Gastrocnemius medialis (tissue), 4 donors: ENCODE measurements around the gene NFIC. TPM values are rescaled to one million over a fixed set of nuclear protein-coding genes. Genes with fewer than 3 reads are reported as not detected.

Source experiments
- ATAC-seq, 2 donors: fragments of 150-250 bp; one replicate each; pipeline ENCODE4 v1.9.1; 2016
- DNase-seq, 2 donors: peaks; one replicate each; pipeline ENCODE4 v3.0.0-alpha.2; 2019
- H3K27ac ChIP-seq, 4 donors: fragments of 200-600 bp; sonication (generic); 1 replicate in 1 of 4; 2 replicates in 3 of 4; pipeline ENCODE4 v1.5.1; 2016 to 2018; ENCODE audit warnings: mild to moderate bottlenecking in 2 of 4, moderate library complexity in 1 of 4
- H3K27me3 ChIP-seq, 3 donors: fragments of 200-600 bp; sonication (generic) in 2 of 3; 1 replicate in 1 of 3; 2 replicates in 2 of 3; pipeline versions ENCODE4 v1.5.1 to v1.6.0; 2016 to 2019; ENCODE audit warnings: mild to moderate bottlenecking in 1 of 3, moderate library complexity in 1 of 3
- H3K36me3 ChIP-seq, 2 donors: fragments of 200-600 bp; sonication (generic) in 1 of 2; one replicate each; pipeline ENCODE4 v1.5.1; 2017 to 2018
- H3K4me1 ChIP-seq, 2 donors: fragments of 200-600 bp; sonication (generic) in 1 of 2; one replicate each; pipeline ENCODE4 v1.5.1; 2016 to 2017; ENCODE audit warnings: mild to moderate bottlenecking in 2 of 2
- H3K4me3 ChIP-seq, 4 donors: fragments of 200-600 bp; sonication (generic) in 3 of 4; 1 replicate in 1 of 4; 2 replicates in 3 of 4; pipeline ENCODE4 v1.5.1; 2016 to 2019; ENCODE audit warnings: mild to moderate bottlenecking in 2 of 4
- H3K9me3 ChIP-seq, 3 donors: fragments of 200-600 bp; sonication (generic) in 2 of 3; 1 replicate in 1 of 3; 2 replicates in 2 of 3; pipeline ENCODE4 v1.5.1; 2016 to 2019
- POLR2A ChIP-seq, 2 donors: fragments of 450-650 bp; IDR thresholded peaks; one replicate each; pipeline ENCODE4 v1.6.1; 2017; ENCODE audit warnings: antibody characterized with exemption in 2 of 2, mild to moderate bottlenecking in 2 of 2, moderate library complexity in 2 of 2
- in situ Hi-C, 4 donors: fragments of 200-750 bp; cut with MboI; loops; one replicate each; pipeline versions ENCODE4 v1.15.0 to v1.8.0; 2017; ENCODE audit warnings: low sequenced_read_pairs in 4 of 4
- intact Hi-C: fragments of 100-400 bp; cut with DNase I; formaldehyde crosslinking; loops from one replicate; pipeline ENCODE4 v1.15.1; 2023; ENCODE audit warnings: low total_unique reads
- total RNA-seq, 4 donors: library from RNA; depleted of rRNA; stranded (reverse); fragments of >200 nt; gene quantifications; one replicate each; pipeline versions ENCODE4 v1.1.0 to v1.2.3, GENCODE V29; 2016
- TF ChIP-seq, protein P1 (sequence below), 5 experiments: fragments of 450-650 bp in 3 of 5; fragments of 200-600 bp in 2 of 5; sonication (generic) in 2 of 5; IDR thresholded peaks in 4 of 5; conservative IDR thresholded peaks in 1 of 5; 1 replicate in 4 of 5; 2 replicates in 1 of 5; pipeline ENCODE4 v1.5.1; 2016 to 2019; ENCODE audit warnings: antibody characterized with exemption in 5 of 5, mild to moderate bottlenecking in 3 of 5, moderate library complexity in 3 of 5

The NFIC gene
- total RNA-seq, 4 donors from 2014 or later = 90.2 to 403 (median 348) TPM

DNA sequence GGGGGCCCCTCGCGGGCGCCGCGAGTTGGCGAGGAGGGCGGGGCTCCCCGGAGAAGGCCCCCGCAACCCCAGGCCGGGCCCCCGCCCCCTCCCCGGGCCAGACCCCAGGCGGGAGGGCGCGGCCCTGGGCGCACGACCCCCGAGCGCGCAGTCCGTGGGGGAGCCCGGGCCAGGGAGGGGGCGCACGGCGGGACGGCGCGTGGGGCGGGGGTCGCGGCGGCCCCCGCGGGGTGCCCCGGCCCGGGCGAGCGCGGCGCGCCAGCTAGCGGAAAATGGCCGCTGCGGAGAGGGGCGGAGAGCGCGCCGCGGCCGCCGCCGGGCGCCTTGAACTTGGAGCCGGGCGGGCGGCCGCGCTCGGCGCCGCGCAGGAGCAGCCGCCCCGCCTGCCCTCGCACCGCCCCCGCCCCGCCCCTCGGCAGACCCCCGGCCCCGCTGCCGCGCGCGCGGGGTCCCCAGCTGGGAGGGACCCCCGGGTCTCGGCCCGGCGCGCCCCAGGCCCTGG, 6.4 kb upstream of the NFIC start:
- no peaks in the 10 kb centered on the region for H3K27me3 ChIP-seq
- ATAC-seq (peak; percentile 16 to 19), DNase-seq (no peak)
- H3K9me3 ChIP-seq = no peaks in the 10 kb centered on the region
- in situ Hi-C loops (no loop called here), intact Hi-C loops (loop anchor here (2.0 to 5.0 kb wide), 3 partner anchors 23 to 92 kb away; no protein-coding TSS in a partner anchor)
- TF ChIP-seq, protein P1, sequence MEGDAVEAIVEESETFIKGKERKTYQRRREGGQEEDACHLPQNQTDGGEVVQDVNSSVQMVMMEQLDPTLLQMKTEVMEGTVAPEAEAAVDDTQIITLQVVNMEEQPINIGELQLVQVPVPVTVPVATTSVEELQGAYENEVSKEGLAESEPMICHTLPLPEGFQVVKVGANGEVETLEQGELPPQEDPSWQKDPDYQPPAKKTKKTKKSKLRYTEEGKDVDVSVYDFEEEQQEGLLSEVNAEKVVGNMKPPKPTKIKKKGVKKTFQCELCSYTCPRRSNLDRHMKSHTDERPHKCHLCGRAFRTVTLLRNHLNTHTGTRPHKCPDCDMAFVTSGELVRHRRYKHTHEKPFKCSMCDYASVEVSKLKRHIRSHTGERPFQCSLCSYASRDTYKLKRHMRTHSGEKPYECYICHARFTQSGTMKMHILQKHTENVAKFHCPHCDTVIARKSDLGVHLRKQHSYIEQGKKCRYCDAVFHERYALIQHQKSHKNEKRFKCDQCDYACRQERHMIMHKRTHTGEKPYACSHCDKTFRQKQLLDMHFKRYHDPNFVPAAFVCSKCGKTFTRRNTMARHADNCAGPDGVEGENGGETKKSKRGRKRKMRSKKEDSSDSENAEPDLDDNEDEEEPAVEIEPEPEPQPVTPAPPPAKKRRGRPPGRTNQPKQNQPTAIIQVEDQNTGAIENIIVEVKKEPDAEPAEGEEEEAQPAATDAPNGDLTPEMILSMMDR (IDR thresholded peaks at IDR 0.05 in 4 of 5, conservative IDR thresholded peaks at IDR 0.05 in 1 of 5) = no peak
- no peak for TF ChIP-seq POLR2A (IDR thresholded peaks at IDR 0.05)
- peaks cover 19 to 20% of the 10 kb centered on the region in 2 donors for H3K4me1 ChIP-seq
- peak overlapping the region; percentile 79 to 95 (median 92) for H3K4me3 ChIP-seq
- H3K27ac ChIP-seq = peak overlapping the region; percentile 98 to 100 (median 100)
- no peaks in the 10 kb centered on the region for H3K36me3 ChIP-seq

DNA sequence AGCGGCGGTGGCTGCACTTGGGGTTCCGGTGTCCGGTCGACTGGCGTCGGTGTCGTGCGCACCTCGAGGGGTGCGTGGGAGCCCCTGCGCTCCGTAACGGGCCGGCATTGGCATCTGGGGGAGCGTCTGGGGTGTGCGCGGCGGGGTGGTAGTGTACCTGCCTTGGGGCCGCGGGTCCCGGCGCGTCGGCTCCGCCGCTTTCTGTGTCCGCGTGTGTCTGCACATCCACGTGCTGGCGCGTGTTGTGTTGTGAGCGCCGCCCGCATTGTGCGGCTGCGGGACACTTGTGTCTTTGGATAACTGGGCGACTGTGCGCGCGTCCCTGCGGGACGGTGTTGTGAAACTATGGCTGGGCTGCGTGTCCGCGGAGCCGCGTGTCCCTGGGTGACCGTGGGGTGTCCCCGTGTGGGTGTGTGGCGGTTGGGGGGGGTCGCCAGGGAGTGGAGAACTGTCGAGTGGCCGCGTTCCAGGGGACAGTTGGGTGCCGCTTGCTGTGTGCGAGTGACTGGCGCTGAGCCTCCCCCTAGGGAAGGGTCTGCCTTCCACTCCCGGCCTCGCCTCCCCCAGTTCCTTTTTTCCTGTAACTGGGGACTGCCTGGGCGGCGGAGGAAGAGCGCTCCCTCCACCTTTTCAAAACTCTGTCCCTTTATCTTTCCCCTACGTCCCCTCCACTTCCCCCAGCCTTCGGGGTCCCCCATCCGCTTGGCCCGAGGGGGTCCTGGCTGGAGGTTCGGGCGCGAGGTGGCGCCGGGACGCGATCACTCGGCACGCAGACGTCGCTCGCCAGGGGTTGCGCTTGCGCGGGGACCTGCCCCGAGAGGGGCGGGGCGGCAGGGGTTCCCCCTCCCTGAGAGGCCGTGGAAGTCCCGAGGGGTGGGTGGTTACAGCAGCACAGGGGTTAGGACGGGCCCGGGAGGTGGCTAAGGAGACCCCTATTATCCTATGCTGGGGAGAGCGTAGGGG, 5.7 kb upstream of the NFIC start:
- in situ Hi-C loops = no loop called here
- DNase-seq (peak; percentile 75 to 86), ATAC-seq (peak; percentile 50 to 52)
- H3K9me3 ChIP-seq = no peaks in the 10 kb centered on the region
- intact Hi-C loops = loop anchor here (5.0 kb wide), 1 partner anchor 92 kb away; no protein-coding TSS in a partner anchor
- H3K4me3 ChIP-seq = peak overlapping the region; percentile 71 to 90 (median 84)
- H3K36me3 ChIP-seq = no peaks in the 10 kb centered on the region
- no peaks in the 10 kb centered on the region for H3K27me3 ChIP-seq
- peak overlapping the region; percentile 92 to 99 (median 98) for H3K27ac ChIP-seq
- TF ChIP-seq, protein P1 (IDR thresholded peaks at IDR 0.05 in 4 of 5, conservative IDR thresholded peaks at IDR 0.05 in 1 of 5) = peak in 3 of 5 experiments; percentile 27 to 40 (median 36)
- peak; percentile 84 to 90 for TF ChIP-seq POLR2A (IDR thresholded peaks at IDR 0.05)
- peaks cover 27 to 28% of the 10 kb centered on the region in 2 donors for H3K4me1 ChIP-seq

DNA sequence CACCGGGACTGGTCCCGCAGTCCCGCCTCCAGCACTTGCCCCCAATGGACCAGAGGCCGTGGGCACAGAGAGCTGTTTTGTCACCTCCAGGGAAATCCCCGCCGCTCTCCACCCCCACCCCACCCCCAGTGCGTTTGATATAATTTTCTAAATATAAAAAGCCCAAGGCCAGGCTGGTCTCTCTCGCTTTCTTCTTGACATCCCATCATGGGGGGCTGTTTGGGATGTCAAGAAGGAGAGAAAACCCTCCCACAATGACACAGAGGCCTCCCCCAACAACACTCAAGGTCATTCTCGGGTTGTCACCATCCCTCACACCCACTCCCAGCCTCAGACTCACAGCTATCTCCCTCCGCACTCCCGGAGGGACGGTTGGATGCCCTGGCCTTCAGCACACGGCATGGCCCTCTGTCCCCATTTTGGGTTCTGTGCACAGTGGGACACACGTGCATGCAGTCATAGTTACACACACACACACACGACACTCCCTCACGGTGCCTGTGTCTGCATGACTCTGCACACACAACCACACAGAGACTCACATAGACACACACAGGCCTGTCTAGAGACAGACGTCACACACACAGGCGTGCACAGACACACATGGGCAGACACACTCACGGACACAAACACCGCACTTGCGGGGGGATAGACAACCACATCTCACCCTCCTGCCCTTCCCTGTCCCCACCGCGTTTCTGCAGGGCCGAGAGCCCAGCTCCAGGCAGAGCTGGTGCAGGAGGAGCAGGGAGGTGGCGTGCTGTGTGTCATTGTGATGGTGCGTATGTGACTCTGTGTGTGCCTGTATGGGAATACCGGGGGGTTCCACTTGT, 4.8 kb upstream of the NFIC start:
- in situ Hi-C loops = no loop called here
- no peak for TF ChIP-seq POLR2A (IDR thresholded peaks at IDR 0.05)
- TF ChIP-seq, protein P1 (IDR thresholded peaks at IDR 0.05 in 4 of 5, conservative IDR thresholded peaks at IDR 0.05 in 1 of 5) = no peak
- Histone ChIP-seq H3K27ac (peak overlapping the region; percentile 92 to 99 (median 98)), H3K4me1 (peaks cover 29% of the 10 kb centered on the region in 2 donors), H3K36me3 (no peaks in the 10 kb centered on the region), H3K27me3 (no peaks in the 10 kb centered on the region), H3K4me3 (peak overlapping the region; percentile 71 to 90 (median 84)), H3K9me3 (no peaks in the 10 kb centered on the region)
- DNase-seq (peak in 1 of 2 donors; percentile 3), ATAC-seq (peak; percentile 32 to 35)
- intact Hi-C loops = loop anchor here (5.0 kb wide), 1 partner anchor 91 kb away; no protein-coding TSS in a partner anchor

DNA sequence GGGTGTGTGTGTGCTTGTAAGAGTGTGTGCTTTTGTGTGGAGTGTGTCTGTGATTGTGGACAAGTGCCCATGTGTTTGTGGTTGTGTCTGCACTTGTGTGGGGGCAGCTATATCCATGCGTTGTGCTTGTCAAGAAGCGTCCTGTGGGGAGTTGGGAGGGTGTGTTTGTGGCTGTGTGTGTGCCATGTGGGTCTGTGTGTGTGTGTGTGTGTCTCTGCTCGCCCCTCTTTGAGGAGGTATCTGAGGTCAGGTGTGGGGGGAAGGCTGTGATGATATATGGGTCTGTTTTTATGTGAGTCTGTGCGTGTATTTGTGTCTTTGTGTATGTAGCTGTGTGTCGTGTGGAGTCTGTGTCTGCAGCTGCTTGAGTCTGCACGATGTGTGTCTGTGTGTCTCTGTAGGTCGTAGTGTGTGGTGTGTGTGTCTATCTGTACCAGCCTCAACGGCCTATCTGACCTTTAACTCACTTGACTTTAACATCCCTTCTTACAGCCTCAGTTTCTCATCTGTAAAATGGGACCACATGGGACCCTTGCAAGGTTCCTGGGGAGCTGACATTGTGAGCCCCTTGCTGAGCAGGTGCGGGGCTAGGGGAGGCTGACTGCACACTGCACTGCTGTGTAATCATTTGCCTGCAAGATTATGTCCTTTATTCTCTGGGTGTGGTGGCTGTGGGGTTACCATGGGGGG, 4.0 kb upstream of the NFIC start:
- H3K4me3 ChIP-seq = peak overlapping the region in 2 of 4 donors; percentile 71 to 90
- in situ Hi-C loops (no loop called here), intact Hi-C loops (loop anchor here (5.0 kb wide), 1 partner anchor 90 kb away; no protein-coding TSS in a partner anchor)
- H3K27me3 ChIP-seq = no peaks in the 10 kb centered on the region
- DNase-seq = no peak
- peaks cover 29% of the 10 kb centered on the region in 2 donors for H3K4me1 ChIP-seq
- peak overlapping the region; percentile 92 to 99 (median 98) for H3K27ac ChIP-seq
- H3K36me3 ChIP-seq = no peaks in the 10 kb centered on the region
- no peaks in the 10 kb centered on the region for H3K9me3 ChIP-seq
- no peak for ATAC-seq
- TF ChIP-seq, protein P1 (IDR thresholded peaks at IDR 0.05 in 4 of 5, conservative IDR thresholded peaks at IDR 0.05 in 1 of 5) = no peak
- no peak for TF ChIP-seq POLR2A (IDR thresholded peaks at IDR 0.05)
